Nephron progenitor cell (in vitro differentiated cells): Measurements from ENCODE around the gene CNTLN.
"Not testable (repeated sequence)": the region's sequence is repeated elsewhere in the genome, so short reads cannot be mapped to it uniquely, and the experiment has no call there.

Experiments used
- DNase-seq: peaks from one replicate; pipeline ENCODE4 v3.0.0; 2021
- H3K27ac Mint-ChIP-seq: 2 replicates; pipeline ENCODE4 v1.8.0; 2021; ENCODE audit warnings: mild to moderate bottlenecking, moderate library complexity, mixed read lengths
- H3K27me3 Mint-ChIP-seq: 2 replicates; pipeline ENCODE4 v1.8.0; 2021; ENCODE audit warnings: mild to moderate bottlenecking, low read depth, mixed read lengths; ENCODE audit not compliant: poor library complexity
- H3K36me3 Mint-ChIP-seq: 2 replicates; pipeline ENCODE4 v1.8.0; 2021; ENCODE audit warnings: low read depth, mixed read lengths
- H3K4me1 Mint-ChIP-seq: 2 replicates; pipeline ENCODE4 v1.8.0; 2021; ENCODE audit warnings: mixed read lengths
- H3K4me3 Mint-ChIP-seq: 2 replicates; pipeline ENCODE4 v1.8.0; 2021; ENCODE audit warnings: mild to moderate bottlenecking, moderate library complexity, mixed read lengths
- H3K9me3 Mint-ChIP-seq: 2 replicates; pipeline ENCODE4 v1.8.0; 2021; ENCODE audit warnings: mild to moderate bottlenecking, moderate library complexity, mixed read lengths
- CTCF ChIP-seq: fragments of 200-600 bp; sonication (generic); IDR thresholded peaks from 2 replicates; pipeline ENCODE4 v1.5.0; 2021; ENCODE audit warnings: antibody characterized with exemption

Gene CNTLN

GRCh38 chr9:17361378-17361777 is 226.5 kb downstream of the CNTLN start:
- Mint-ChIP-seq H3K36me3 (peaks cover 23% of the 10 kb centered on the region), H3K27me3 (no peaks in the 10 kb centered on the region), H3K9me3 (peaks cover 4% of the 10 kb centered on the region), H3K4me3 (no peak overlapping the region), H3K27ac (peak overlapping the region; percentile 96), H3K4me1 (peaks cover 9% of the 10 kb centered on the region)
- TF ChIP-seq CTCF: no peak
- no peak for DNase-seq

GRCh38 chr9:17367035-17367434 is 232.2 kb downstream of the CNTLN start:
- Mint-ChIP-seq H3K27me3 (no peaks in the 10 kb centered on the region), H3K27ac (no peak overlapping the region), H3K9me3 (peaks cover 9% of the 10 kb centered on the region), H3K4me3 (no peak overlapping the region), H3K36me3 (peaks cover 77% of the 10 kb centered on the region), H3K4me1 (no peaks in the 10 kb centered on the region)
- TF ChIP-seq CTCF: no peak
- no peak for DNase-seq

DNA sequence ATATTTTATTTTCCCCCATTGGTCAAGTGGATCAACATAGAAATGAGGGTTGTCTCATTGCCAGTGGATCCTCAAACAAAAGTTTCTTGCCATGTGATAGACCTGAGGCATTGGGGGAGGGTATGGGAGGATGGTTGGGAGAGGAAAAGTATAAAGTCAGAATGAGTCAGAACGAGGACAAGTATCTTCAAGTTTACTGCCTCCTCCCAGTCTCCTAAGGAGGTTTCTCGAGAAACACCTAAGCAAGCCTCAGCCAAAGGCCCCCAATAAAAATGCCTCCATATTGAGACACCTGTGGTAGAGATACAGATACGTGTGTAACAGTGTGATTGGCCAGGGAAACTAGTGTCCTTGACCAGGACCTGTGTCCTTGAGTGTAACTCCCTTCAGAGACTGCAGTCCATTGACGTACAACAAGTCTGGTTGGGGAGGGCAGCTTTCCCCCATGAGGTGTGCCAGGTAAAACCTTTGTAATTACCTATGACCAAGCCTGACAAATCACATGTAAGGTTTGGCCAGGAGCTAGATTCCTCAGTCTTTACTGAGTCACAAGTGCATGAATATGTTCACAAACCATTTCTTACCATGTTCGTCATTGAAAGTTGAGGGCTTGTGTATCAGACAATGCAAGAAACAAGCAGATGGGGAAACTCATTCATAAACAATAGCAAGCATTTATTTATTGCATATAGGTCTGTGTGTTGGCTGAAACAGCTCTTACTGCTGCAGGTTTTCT is 245.5 kb downstream of the CNTLN start:
- no peak for DNase-seq
- no peak overlapping the region for H3K4me3 Mint-ChIP-seq
- TF ChIP-seq CTCF: no peak
- peaks cover 9% of the 10 kb centered on the region for H3K9me3 Mint-ChIP-seq
- no peak overlapping the region for H3K27ac Mint-ChIP-seq
- no peaks in the 10 kb centered on the region for H3K4me1 Mint-ChIP-seq
- peaks cover 17% of the 10 kb centered on the region for H3K36me3 Mint-ChIP-seq
- no peaks in the 10 kb centered on the region for H3K27me3 Mint-ChIP-seq

- no peak overlapping the region for H3K4me3 Mint-ChIP-seq
Measured at GRCh38 chr9:17387565-17387964, 252.7 kb downstream of the CNTLN start.

DNA sequence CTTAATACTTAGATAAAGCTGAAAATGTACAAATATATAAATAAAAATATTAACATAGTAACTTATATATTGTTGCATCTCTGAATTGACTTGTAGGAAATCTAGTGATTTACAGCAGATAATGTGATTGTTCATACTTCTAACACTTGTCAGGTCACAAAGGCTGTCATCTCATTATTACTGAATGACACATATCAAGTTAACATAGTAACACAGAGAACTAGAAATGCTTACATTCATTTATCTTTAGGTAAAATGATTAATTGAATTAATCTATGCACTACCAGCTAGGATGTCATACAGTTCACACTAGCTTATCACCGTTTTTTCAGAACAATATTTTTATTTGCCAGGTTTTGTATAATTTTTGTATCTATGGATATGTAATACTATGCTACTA is 254.2 kb downstream of the CNTLN start:
- Mint-ChIP-seq H3K36me3 (peaks cover 5% of the 10 kb centered on the region), H3K9me3 (no peaks in the 10 kb centered on the region), H3K27ac (no peak overlapping the region), H3K27me3 (no peaks in the 10 kb centered on the region), H3K4me1 (no peaks in the 10 kb centered on the region), H3K4me3 (no peak overlapping the region)
- DNase-seq: no peak
- TF ChIP-seq CTCF: no peak

More at GRCh38 chr9:17387565-17387964, 252.7 kb downstream of the CNTLN start:
- Mint-ChIP-seq H3K27ac (peak overlapping the region; percentile 16), H3K36me3 (peaks cover 5% of the 10 kb centered on the region), H3K9me3 (no peaks in the 10 kb centered on the region), H3K27me3 (no peaks in the 10 kb centered on the region), H3K4me1 (no peaks in the 10 kb centered on the region)
- no peak for TF ChIP-seq CTCF
- DNase-seq: no peak

- Mint-ChIP-seq H3K27me3 (no peaks in the 10 kb centered on the region), H3K4me1 (peaks cover 15% of the 10 kb centered on the region), H3K27ac (no peak overlapping the region), H3K4me3 (no peak overlapping the region), H3K36me3 (peaks cover 13% of the 10 kb centered on the region), H3K9me3 (no peaks in the 10 kb centered on the region)
- no peak for DNase-seq
- TF ChIP-seq CTCF: no peak
Measured at GRCh38 chr9:17394881-17395510, 260.2 kb downstream of the CNTLN start.

DNA sequence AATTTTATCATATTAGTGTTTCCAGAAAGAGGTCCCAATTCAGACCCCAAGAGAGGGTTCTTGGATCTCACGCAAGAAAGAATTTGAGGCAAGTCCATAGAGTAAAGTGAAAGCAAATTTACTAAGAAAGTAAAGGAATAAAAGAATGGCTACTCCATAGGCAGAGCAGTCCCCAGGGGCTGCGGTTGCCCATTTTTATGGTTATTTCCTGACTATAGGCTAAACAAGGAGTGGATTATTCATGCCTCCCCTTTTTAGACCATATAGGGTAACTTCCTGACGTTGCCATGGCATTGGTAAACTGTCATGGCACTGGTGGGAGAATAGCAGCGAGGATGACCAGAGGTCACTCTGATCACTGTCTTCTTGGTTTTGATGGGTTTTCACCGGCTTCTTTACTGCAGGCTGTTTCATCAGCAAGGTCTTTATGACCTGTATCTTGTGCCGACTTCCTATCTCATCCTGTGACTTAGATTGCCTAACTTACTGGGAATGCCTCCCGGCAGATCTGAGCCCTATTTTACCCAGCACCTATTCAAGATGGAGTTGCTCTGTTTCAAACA is 262.4 kb downstream of the CNTLN start:
- not testable (repeated sequence) for H3K4me3 Mint-ChIP-seq, DNase-seq, H3K9me3 Mint-ChIP-seq, H3K27me3 Mint-ChIP-seq
- H3K36me3 Mint-ChIP-seq: peaks cover 13% of the 10 kb centered on the region
- H3K27ac Mint-ChIP-seq: peak overlapping the region; percentile 4
- H3K4me1 Mint-ChIP-seq: peaks cover 15% of the 10 kb centered on the region
